LNCAP (cell line): ENCODE data around the gene ZNF770.

Source experiments
- TF ChIP-seq, protein P1 (sequence below): fragments of 450-650 bp; IDR thresholded peaks from 2 replicates; pipeline ENCODE4 v1.5.1; 2017; ENCODE audit warnings: mild to moderate bottlenecking

Gene ZNF770

DNA sequence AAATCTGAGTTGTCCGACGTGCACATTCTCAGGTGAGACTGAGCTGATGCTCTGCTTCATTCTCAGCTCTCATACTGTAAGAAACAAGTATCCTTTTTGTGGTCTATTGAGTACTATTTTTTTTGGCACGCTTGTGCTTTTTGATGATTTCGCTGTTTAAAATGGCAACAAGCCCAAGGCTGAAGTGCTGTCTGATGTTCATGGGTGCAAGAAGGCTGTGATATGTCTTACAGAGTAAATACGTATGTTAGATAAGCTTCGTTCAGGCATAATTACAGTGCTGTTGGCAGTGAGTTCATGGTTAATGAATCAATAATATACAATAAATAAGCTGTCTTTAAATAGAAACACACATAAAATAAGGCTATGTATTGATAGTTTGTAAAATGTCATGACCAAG is 45.7 kb downstream of the ZNF770 start:
- TF ChIP-seq, protein P1, sequence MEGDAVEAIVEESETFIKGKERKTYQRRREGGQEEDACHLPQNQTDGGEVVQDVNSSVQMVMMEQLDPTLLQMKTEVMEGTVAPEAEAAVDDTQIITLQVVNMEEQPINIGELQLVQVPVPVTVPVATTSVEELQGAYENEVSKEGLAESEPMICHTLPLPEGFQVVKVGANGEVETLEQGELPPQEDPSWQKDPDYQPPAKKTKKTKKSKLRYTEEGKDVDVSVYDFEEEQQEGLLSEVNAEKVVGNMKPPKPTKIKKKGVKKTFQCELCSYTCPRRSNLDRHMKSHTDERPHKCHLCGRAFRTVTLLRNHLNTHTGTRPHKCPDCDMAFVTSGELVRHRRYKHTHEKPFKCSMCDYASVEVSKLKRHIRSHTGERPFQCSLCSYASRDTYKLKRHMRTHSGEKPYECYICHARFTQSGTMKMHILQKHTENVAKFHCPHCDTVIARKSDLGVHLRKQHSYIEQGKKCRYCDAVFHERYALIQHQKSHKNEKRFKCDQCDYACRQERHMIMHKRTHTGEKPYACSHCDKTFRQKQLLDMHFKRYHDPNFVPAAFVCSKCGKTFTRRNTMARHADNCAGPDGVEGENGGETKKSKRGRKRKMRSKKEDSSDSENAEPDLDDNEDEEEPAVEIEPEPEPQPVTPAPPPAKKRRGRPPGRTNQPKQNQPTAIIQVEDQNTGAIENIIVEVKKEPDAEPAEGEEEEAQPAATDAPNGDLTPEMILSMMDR = no peak

DNA sequence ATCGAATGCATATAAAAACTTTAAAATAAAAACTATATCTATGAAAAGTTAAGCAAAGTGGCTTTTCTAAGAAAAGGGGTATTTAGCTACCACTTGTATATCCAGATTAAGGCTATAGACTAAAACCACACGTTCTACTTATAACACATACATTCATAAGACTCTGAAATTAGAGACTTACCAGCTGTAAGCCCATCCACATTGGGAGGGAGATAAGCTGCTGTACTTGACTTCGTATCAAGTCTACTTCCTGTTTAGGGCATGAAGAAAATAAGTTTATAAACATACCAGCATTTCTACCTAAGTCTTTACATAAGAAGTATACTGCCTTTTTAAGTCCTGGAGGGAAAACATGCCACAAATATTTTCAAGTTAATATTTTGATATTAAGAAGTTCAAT is 46.3 kb downstream of the ZNF770 start:
- TF ChIP-seq, protein P1 = no peak

DNA sequence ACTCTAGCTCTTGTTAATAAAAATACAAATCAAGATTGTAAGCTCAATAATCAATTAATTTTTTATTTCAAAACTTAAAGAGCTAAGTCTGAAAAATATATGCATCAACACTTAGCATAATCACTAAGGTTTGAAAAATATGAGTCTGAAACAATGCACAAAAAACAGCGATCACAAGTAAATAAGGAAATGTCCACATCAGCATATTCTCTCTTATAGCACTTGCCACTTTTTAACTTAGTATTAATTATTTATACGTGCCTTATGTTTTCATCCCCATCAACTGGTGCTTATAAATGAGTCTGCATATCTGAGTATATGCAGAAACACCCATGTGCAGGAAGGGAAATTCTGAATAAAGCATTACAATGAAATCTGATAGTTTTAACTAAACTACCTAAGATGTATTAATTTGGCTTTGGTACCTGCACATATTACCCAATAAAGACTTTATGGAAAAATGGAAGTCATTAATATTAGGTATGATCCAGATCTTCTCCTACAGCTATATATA is 46.8 kb downstream of the ZNF770 start:
- TF ChIP-seq, protein P1 = no peak

DNA sequence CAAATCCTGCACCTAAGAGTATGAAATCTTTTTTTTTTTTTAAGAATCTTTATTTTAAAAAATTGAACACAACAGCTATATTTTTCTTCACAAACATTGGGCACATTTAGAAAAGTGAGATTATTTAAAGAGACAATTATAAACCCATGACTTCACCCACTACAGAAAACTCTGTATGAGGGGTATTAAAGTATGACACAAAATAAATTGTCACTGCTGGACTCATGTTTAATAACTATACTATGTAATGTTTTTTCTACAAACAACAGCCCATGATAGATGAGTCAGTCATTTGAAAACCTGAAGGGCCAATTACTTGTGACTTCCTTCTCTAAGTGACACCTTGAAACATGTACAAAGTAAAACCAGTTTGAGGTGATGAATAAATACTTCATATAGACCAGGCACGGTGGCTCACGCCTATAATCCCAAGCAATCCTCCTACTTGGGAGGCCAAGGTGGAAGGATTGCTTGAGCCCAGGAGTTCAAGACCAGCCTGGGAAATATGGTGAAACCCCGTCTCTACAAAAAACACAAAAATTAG is 54.6 kb downstream of the ZNF770 start:
- TF ChIP-seq, protein P1 = no peak
